Epithelial cell of prostate (primary cell): Measurements from ENCODE around the gene SEC61G.
A peak's percentile ranks its signal among the peaks of the same experiment; 100 is the strongest.

ENCODE experiments used
- DNase-seq: peaks from one replicate; pipeline ENCODE4 v3.0.0-alpha.2; 2011; ENCODE audit warnings: low read depth, low spot score
- H3K27ac ChIP-seq: fragments of 450-650 bp; 2 replicates; pipeline ENCODE4 v1.5.1; 2017; ENCODE audit warnings: mild to moderate bottlenecking

Gene SEC61G

DNA sequence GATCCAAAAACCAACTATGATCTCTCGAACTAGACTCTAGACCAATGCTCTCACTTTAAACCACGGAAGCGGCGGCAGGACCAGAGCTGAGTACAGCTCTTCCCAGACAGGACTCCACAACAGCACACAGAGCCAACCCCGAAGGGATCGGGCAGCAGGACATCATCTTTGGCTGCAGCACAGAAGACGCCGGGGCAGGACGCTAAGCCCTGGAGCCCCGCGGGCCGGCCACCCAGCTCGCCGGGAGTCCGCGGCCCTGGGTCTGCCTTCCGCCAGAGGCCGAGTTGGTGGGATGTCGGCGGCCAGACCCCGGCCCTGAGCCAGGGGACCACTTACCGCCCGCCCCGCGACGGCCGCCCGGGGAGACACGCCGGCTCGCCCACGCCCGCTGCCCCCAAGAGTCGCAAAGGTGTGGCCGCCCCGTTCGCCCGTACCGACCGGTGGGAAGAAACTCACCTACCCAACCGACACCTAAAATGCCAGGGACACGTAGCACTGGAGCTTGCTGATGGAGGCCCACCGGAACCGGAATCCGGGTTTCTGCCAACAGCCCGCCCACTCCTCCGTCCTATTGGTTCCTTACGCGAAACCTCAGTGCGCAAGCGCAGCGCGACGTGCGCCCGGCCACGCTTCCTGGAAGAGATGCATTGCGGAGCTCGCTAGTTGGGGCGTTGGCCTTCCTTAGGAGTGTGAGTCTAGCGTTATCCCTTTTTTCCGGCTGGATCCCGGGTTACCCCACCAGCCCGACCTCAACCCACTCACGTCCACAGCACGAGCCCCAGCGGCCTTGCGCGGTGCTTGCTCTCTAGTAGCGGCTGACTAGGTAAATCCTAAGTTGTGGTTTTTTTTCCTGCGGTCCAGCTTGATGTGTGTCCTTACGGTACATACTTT is at the start of gene SEC61G:
TSS of gene SEC61G (minus strand) at position 510 of the 891 bp plus-strand sequence. CDS start 1,623 bp downstream, outside the sequence.
- DNase-seq = peak; percentile 80
- H3K27ac ChIP-seq = peak within 1 kb of the TSS; percentile 83

DNA sequence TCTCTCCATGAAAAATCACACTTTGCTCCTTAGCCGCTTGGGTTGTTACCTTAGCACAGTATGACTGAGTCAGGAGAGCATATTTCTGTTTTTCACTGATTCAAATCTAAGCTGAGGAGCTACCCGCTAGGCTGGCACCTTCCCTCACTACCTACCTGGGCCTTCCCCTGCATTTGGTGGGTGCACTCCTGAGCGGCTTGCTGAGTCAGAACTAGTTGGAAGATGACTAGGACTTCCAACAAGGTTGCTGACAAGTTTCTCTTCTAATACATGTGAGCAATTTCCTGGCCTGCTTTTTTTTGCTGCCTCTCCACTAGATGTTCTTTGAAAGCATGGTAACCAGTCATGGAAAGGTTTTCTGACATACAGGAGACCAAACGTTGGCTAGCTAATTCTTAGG is 43.8 kb upstream of the SEC61G start:
- H3K27ac ChIP-seq = peak overlapping the region; percentile 53
- DNase-seq = peak; percentile 53

DNA sequence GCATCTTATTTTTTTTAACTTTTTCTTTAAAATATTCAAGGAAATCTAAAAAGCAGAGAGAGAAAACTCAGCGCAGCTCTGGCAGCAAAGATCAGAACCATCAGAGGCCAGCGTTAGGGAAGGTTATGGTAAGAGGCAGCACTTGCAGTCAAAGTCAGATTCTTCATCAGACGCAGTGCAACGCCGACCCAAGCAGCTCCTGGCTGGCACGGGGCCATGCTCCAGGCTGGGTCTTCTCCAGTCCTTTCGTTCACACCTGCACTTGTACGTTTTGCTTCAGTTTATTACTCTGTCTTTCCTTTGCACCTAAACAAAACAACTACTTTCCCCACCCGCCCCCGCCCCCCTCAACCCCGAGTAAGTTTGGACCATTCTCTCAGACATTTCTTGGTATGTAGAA is 43.1 kb upstream of the SEC61G start:
- no peak for DNase-seq
- no peak overlapping the region for H3K27ac ChIP-seq

GRCh38 chr7:54799792-54800191 is 40.8 kb upstream of the SEC61G start:
- H3K27ac ChIP-seq = no peak overlapping the region
- no peak for DNase-seq

- peak; percentile 20 for DNase-seq
- H3K27ac ChIP-seq = peak overlapping the region; percentile 34
These were observed 39.5 kb upstream of the SEC61G start for GRCh38 chr7:54798530-54798929.

GRCh38 chr7:54796853-54797252 is 37.8 kb upstream of the SEC61G start:
- no peak overlapping the region for H3K27ac ChIP-seq
- DNase-seq = no peak

GRCh38 chr7:54796150-54796549 is 37.1 kb upstream of the SEC61G start:
- DNase-seq = no peak
- H3K27ac ChIP-seq = no peak overlapping the region

DNA sequence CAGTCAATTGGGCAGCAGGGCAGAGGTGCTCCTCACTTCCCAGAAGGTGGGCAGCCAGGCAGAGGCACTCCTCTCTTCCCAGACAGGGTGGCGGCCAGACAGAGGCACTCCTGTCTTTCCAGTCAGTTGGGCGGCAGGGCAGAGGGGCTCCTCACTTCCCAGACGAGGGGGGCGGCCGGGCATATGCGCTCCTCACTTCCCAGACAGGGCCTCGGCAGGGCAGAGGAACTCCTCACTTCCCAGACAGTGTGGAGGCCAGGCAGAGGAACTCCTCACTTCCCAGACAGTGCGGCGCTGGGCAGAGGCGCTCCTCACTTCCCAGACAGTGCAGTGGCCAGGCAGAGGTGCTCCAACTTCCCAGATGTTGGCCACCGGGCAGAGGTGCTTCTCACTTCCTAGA is 33.4 kb upstream of the SEC61G start:
- DNase-seq = no peak

DNA sequence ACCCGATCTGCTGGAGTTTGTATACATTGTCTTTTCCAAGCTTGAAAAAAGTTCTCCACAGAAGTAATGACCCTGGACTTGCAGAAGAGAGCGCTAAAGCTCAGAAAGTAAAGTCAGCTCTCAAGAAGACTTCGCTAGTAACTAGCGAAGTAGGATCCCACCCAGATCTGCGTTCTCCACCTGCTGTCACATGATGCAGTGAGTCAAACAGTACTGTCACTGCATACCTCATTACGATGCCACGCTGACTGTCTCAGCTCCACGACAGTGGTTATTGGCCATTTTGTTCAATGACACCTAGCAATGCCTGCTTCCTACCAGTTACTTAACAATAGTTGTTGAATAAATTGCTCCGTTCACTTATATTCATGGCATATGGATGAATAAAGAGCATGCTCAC is 29.7 kb upstream of the SEC61G start:
- DNase-seq = peak; percentile 77

More for the DNA sequence above, 33.4 kb upstream of the SEC61G start:
- H3K27ac ChIP-seq = no peak overlapping the region

DNA sequence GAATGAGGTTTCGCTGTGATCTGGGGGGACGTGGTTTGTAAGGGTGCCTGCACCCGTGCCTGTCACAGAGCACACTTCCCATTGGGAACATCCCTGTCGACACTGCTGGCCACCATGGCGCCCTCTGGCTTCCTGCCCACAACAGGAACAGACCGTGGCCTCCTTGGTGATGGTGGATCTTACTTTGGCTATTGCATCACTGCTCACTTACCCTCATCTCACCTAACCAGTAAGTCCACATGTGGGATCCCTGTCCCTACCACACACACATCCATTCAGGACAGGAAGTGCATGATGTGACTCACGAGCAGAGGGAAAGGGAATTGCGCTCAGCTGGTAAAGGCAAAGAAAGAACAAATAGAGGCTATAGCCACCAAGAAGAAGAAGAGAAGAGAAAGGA is 26.2 kb upstream of the SEC61G start:
- peak; percentile 82 for DNase-seq
- H3K27ac ChIP-seq = peak overlapping the region; percentile 35

More for the DNA sequence above, 29.7 kb upstream of the SEC61G start:
- H3K27ac ChIP-seq = peak overlapping the region; percentile 24

GRCh38 chr7:54783952-54784351 is 24.9 kb upstream of the SEC61G start:
- no peak for DNase-seq
- no peak overlapping the region for H3K27ac ChIP-seq

DNA sequence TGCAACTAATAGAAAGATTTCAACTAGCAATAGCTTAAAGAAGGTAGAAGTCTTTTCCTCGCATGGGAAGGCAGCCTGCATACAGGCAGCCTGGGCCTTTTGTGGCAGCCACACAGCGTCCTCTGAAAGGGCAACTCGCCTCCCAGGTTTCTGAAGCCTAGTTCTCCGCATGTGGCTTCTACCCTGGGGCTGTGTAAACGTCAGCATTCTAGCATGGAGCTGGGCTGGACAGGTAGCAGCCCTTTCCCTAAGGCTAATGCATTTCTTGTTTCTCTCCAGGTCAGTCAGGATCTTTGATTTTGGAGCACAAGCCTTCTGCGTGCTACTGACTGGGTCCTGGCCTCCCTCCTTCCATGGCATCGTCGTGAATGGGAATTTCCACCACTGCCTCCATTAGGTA is 23.8 kb upstream of the SEC61G start:
- no peak overlapping the region for H3K27ac ChIP-seq
- DNase-seq = no peak

DNA sequence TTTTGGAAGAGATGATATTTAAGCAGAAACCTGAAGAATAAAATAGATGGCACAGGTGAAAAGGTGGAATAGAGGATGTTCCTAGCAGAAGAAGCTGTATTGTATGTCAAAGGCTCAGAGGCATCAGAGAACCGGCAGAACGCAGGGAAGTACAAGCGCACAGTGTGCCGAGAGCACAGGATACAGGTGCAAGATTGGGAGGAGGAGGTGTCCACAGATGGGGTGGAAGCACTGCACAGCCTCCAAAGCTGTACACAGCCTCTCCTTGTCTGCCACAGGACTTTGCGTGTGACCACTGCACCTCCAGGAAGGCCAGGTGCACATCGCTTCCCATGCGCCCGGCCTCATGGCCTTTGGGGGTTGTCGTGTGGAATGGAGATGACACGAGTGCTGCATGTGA is 23.3 kb upstream of the SEC61G start:
- no peak overlapping the region for H3K27ac ChIP-seq
- no peak for DNase-seq

GRCh38 chr7:54781134-54781920 is 22.3 kb upstream of the SEC61G start:
- no peak for DNase-seq
- H3K27ac ChIP-seq = no peak overlapping the region

GRCh38 chr7:54780490-54780889 is 21.5 kb upstream of the SEC61G start:
- no peak for DNase-seq
- no peak overlapping the region for H3K27ac ChIP-seq

- no peak overlapping the region for H3K27ac ChIP-seq
- DNase-seq = no peak
These were observed 19.9 kb upstream of the SEC61G start for GRCh38 chr7:54778696-54779540.

DNA sequence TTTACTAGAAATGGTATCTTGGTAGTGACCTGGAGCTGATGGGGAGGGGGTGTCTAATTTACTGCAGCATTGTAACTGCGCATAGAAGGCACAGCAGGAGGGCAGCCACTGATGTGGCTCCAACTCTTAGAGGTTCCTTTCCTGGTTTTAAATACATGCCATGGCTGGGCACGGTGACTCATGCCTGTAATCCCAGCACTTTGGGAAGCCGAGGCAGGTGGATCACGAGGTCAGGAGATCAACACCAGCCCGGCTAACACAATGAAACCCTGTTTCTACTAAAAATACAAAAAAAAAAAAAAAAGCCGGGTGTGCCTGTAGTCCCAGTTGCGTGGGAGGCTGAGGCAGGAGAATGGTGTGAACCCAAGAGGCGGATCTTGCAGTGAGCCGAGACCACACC is 19.2 kb upstream of the SEC61G start:
- no peak for DNase-seq
- no peak overlapping the region for H3K27ac ChIP-seq

DNA sequence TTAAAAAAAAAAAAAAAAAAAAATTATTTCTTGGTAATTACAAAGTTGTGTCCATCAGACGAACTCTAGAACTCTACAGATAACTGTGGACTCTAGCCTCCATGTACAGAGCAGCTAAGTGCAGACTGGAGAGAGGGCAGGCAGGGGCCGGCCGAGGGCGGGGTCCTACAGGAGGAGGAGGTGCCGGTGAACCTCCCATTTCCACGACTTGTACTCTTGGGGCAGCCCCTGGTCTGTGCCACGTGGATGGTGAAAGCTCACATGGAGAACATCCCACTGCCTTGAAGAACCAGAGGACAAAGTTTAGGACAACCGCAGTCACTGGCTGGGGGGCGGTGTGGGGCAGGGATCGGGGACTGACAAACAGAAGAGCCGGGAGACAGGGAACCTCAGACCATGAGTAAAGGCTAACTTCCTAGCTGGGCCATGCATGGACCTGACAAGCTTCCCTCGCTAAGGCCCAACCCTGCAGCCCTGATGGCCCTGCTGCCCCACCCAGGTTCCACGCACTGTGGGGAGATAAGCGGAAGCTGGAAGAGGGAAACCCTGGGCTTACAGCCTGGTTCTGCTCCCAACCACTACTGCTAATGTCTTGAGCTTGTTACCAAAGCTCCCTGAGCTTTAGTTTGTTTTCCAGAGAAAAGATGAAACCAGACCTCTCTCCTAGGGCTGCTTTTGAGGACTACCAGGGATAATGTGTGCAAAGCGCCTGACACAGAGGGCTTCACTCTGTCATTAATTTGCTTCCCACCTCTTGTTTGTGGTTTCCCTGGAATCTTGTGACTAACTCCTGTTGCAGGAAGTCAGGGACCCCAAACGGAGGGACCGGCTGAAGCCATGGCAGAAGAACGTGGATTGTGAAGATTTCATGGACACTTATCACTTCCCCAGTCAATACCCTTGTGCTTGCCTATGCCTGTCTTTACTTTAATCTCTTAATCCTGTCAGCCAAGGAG is 16.1 kb upstream of the SEC61G start:
- DNase-seq = no peak
- H3K27ac ChIP-seq = no peak overlapping the region
